Occipital lobe (tissue), 2 donors: ENCODE measurements around the gene TARS2. TPM values are rescaled to one million over a fixed set of nuclear protein-coding genes. Genes with fewer than 3 reads are reported as not detected.

Experiments used
- DNase-seq: peaks from one replicate; lab custom pipeline; 2025; lab: John Stamatoyannopoulos, UW
- total RNA-seq: library from RNA; depleted of rRNA; stranded (reverse); fragments of >200 nt; gene quantifications from one replicate; pipeline ENCODE4 v1.2.3, GENCODE V29; 2014

TARS2 gene
- total RNA-seq: 17.6 TPM

GRCh38 chr1:150486966-150487762 lies at the start of gene TARS2:
Gene TARS2 (plus strand): TSS chr1:150487419. CDS start chr1:150487451, 32 bp downstream.
- peak; percentile 94 for DNase-seq

GRCh38 chr1:150441121-150441520 lies 46.1 kb upstream of the TARS2 start:
- no peak for DNase-seq

GRCh38 chr1:150444232-150444631 lies 43.0 kb upstream of the TARS2 start:
- no peak for DNase-seq

GRCh38 chr1:150456146-150456647 lies 31.0 kb upstream of the TARS2 start:
- DNase-seq: no peak

- DNase-seq: no peak
Observed at GRCh38 chr1:150464422-150464826, 22.8 kb upstream of the TARS2 start.

- no peak for DNase-seq
Observed at GRCh38 chr1:150466964-150467363, 20.3 kb upstream of the TARS2 start.

GRCh38 chr1:150469291-150469690 lies 17.9 kb upstream of the TARS2 start:
- DNase-seq: no peak

GRCh38 chr1:150472601-150473200 lies 14.5 kb upstream of the TARS2 start:
- no peak for DNase-seq

- DNase-seq: no peak
Observed at GRCh38 chr1:150473659-150474058, 13.6 kb upstream of the TARS2 start.

- no peak for DNase-seq
Observed at GRCh38 chr1:150474869-150475268, 12.3 kb upstream of the TARS2 start.

- DNase-seq: no peak
Observed at GRCh38 chr1:150476754-150477153, 10.5 kb upstream of the TARS2 start.

GRCh38 chr1:150477320-150477719 lies 9.9 kb upstream of the TARS2 start:
- DNase-seq: no peak

- no peak for DNase-seq
Observed at GRCh38 chr1:150477733-150478132, 9.5 kb upstream of the TARS2 start.

GRCh38 chr1:150479370-150479769 lies 7.8 kb upstream of the TARS2 start:
- no peak for DNase-seq

- no peak for DNase-seq
Observed at GRCh38 chr1:150479927-150480352, 7.3 kb upstream of the TARS2 start.

GRCh38 chr1:150484431-150484830 lies 2.8 kb upstream of the TARS2 start:
- no peak for DNase-seq

GRCh38 chr1:150484861-150485260 lies 2.4 kb upstream of the TARS2 start:
- DNase-seq: no peak

- DNase-seq: no peak
Observed at GRCh38 chr1:150487763-150488115, 520 bp downstream of the TARS2 start.

GRCh38 chr1:150493175-150493574 lies 6.0 kb downstream of the TARS2 start:
- DNase-seq: no peak

- DNase-seq: no peak
Observed at GRCh38 chr1:150498342-150498741, 11.1 kb downstream of the TARS2 start.

GRCh38 chr1:150505431-150505830 lies 18.2 kb downstream of the TARS2 start:
- DNase-seq: no peak

GRCh38 chr1:150507912-150508864 lies 21.0 kb downstream of the TARS2 start, which contains the start of gene ECM1:
Gene ECM1 (plus strand): TSS chr1:150508109. CDS start chr1:150508210, 101 bp downstream.
- peak; percentile 19 for DNase-seq
